ENCODE measurements around the gene NOTCH1.

The NOTCH1 gene

DNA sequence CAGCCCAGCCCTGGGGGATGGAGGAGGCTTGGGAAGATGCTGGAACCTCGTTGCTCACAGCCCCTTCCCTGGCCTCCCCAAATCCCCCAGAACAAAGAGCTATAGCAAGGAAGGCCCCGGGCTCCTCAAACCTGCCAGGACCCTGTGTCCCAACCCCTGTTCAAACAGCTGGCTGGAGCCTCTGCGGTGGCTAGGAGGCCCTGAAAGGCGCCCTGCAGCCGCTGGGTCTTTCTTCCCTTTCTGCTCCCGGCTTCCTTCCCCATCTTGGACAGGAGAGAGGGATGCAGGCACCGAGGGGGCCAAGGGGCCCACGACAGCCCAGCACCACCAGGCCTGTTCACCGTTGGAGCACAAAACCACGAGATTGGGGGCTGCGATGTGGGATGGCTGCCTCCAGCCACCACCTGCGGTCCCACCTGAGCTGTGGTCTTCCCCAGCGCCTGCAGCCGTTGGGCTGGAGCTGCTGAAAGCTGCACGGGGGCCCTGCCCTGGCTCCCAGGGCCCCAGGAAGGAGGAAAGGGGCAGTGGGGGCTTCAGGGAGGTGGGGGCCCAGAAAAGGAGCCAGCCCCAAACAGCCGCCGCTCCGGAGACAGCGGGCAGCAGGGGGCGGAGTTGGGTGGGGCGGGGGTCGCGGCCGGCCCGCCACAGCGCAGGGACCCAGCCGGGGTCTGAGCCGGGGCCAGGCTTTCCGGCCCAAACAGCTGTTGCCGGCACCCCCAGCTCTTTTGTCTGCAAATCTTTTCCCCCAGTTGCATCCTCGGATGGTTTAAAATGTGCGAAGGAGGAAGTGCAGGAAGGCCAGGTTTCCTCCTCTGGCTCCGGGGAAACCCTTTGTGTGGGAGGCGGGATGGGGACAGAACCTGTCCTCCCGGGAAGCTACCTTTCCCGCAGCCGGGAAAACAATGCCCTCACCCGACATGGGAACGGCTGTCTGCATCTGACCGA lies 16.1 kb downstream of the NOTCH1 start:
- Histone ChIP-seq H3K9me3 (ENCODE audit: control insufficient read depth, low read length) (no peaks in the 10 kb centered on the region), H3K9ac (ENCODE audit: low read length) (no peak overlapping the region), H3K4me3 (ENCODE audit: low read length) (no peak overlapping the region), H3K27me3 (ENCODE audit: control insufficient read depth, insufficient read depth, low read length) (peaks cover 20% of the 10 kb centered on the region), H3K4me1 (ENCODE audit: control insufficient read depth, insufficient read depth, low read length) (peaks cover 66% of the 10 kb centered on the region), H3K36me3 (ENCODE audit: control insufficient read depth, insufficient read depth, low read length) (no peaks in the 10 kb centered on the region)

DNA sequence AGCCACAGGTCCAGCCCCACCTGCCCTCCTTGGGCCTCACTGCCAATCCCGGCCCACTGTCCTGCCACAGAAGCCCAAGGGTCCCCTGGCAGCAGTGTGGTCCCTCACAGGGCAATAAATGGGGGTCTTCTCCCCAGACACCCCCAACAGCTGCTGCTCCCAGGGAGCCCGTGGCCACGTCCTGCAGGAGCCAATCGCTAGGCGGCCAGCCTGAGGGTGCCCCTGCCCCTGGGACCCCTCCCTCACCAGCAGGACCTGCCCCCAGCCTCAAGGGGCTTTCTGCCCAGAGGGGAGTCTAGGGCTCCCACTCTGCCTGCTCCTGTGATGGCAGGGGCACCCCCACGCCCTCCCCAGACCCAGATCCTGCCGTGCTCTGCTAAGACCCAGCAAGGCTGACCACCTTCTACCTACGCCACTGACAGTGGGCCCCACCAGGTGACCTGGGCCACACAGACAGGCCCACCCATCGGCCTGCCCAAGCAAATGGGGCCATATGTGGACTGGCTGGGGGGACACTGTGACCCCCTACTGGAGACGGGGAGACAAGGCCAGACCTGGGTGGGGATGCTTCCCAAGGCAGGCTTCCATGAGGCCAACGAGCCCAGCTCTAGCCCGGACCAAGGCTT lies 17.0 kb downstream of the NOTCH1 start:
- Histone ChIP-seq H3K4me3 (ENCODE audit: low read length) (no peak overlapping the region), H3K27me3 (ENCODE audit: control insufficient read depth, insufficient read depth, low read length) (peaks cover 20% of the 10 kb centered on the region), H3K4me1 (ENCODE audit: control insufficient read depth, insufficient read depth, low read length) (peaks cover 60% of the 10 kb centered on the region), H3K36me3 (ENCODE audit: control insufficient read depth, insufficient read depth, low read length) (no peaks in the 10 kb centered on the region), H3K9me3 (ENCODE audit: control insufficient read depth, low read length) (no peaks in the 10 kb centered on the region), H3K9ac (ENCODE audit: low read length) (no peak overlapping the region)

DNA sequence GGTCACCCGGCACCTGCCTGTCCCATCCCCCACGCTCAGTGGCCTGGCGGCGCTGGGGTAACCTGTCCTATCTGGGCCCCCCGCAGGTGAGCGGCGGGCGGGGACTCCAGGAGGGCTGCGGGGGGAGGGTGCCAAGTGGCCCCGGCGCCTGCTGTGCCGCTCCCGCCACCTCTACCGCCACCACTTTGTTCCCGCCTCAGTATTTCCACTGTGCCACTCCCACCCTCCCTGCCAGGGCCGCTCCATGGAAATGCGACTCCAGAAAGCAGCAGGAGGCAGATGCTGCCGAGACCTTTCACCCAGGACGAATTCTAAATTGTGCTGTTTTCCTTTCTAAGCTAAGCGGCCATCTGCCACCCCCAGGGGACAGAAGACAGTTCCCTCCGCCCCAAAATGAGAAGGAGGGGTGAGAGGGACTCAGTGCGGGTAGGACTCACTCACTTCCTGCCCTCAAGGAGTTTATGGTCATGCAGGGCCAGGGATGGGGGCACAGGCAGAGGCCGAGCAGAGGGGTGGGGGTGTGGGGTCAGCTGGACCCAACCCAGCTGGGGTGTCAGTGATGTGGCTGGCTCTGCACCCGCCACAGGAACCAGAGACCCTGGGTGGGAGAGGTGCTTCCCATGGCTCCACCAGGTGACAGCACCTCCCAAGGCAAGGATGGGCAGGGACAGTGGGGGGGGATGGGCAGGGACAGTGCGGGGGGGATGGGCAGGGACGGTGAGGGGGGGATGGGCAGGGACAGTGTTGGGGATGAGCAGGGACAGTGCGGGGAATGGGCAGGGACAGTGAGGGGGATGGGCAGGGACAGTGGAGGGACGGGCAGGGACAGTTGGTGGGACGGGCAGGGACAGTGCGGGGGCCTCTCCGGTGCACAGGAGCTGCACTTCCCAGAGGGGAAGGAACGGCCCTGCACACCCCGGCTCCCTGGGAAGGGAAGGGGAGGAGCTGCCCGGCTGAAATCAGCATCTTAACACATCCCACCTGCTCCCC lies 17.8 kb downstream of the NOTCH1 start:
- Histone ChIP-seq H3K9me3 (ENCODE audit: control insufficient read depth, low read length) (no peaks in the 10 kb centered on the region), H3K36me3 (ENCODE audit: control insufficient read depth, insufficient read depth, low read length) (no peaks in the 10 kb centered on the region), H3K4me3 (ENCODE audit: low read length) (no peak overlapping the region), H3K27me3 (ENCODE audit: control insufficient read depth, insufficient read depth, low read length) (peaks cover 20% of the 10 kb centered on the region), H3K9ac (ENCODE audit: low read length) (no peak overlapping the region), H3K4me1 (ENCODE audit: control insufficient read depth, insufficient read depth, low read length) (peaks cover 51% of the 10 kb centered on the region)

DNA sequence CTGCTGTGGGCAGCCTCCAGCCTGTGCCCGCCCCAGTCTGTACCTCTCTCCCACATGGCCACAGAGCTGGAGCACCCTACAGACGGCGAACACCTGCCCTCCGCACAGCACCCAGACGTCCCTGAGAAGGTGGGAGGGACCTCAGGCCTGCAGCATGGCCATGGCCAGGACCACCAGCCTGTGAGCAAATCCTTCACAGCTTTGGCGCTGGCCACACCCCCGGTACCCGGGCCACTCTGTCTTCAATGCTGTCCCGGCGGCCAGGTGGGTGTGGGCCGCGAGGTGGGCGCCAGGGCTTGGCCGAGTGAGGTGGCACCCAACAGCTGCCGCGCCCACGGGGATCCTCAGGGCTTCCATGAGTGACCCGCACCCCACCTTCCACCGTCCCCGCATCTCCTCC lies 18.7 kb downstream of the NOTCH1 start:
- Histone ChIP-seq H3K9ac (ENCODE audit: low read length) (no peak overlapping the region), H3K36me3 (ENCODE audit: control insufficient read depth, insufficient read depth, low read length) (no peaks in the 10 kb centered on the region), H3K9me3 (ENCODE audit: control insufficient read depth, low read length) (no peaks in the 10 kb centered on the region), H3K27me3 (ENCODE audit: control insufficient read depth, insufficient read depth, low read length) (peaks cover 18% of the 10 kb centered on the region), H3K4me3 (ENCODE audit: low read length) (no peak overlapping the region), H3K4me1 (ENCODE audit: control insufficient read depth, insufficient read depth, low read length) (peaks cover 43% of the 10 kb centered on the region)

DNA sequence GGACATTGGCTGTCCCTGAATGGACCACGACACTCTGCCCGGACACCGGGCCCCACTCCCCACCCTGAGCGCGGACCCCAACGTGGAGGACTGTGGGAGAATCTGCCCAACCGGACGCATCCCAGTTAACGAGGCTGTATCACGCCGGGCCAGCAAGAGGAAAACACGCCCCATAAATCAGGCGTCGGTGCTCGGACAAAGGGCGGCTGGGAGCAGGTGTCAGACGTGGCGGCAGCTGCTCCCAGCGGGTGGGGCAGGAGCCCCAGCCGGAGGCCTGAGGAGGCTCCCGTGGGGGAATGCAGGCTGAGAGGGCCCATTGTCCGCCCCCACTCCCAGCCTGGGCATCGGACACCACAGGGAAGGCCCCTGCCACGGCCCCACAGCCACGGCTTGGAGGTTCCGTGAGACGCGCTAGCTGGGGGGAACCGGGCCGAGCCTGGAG lies 19.2 kb downstream of the NOTCH1 start:
- Histone ChIP-seq H3K4me1 (ENCODE audit: control insufficient read depth, insufficient read depth, low read length) (peaks cover 38% of the 10 kb centered on the region), H3K9ac (ENCODE audit: low read length) (no peak overlapping the region), H3K27me3 (ENCODE audit: control insufficient read depth, insufficient read depth, low read length) (peaks cover 17% of the 10 kb centered on the region), H3K36me3 (ENCODE audit: control insufficient read depth, insufficient read depth, low read length) (no peaks in the 10 kb centered on the region), H3K9me3 (ENCODE audit: control insufficient read depth, low read length) (no peaks in the 10 kb centered on the region), H3K4me3 (ENCODE audit: low read length) (no peak overlapping the region)

DNA sequence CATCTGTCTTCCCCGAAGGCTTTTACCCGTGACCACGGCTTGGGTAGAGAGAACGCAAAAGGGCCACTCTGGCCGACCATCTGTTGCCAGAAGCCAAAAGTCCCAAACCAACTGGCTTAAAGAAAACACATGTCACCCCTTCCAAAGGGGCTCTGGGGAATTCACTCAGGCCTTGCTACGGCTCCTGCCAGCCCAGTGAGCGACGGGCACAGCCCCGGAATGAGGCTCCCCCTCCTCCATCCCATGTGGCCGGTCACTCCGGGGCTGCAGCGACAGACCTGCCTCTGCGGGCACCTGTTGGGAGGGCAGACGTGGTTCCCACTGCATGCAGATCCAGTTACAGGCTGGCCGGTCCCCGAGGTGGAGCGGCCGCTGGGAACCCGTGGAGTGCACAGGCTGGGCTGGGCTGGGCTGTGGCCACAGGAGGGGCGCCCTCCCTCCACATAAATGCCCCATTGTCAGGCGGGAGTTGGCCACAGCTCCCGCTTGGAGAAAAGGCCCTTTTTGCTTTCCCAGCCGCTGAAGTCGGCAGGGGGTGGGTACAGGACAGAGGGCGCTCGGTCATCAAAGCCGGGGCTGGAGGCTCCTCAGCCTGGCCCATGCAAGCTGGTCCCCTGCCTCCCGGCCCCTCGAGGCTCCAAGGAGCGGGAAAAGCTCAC lies 19.9 kb downstream of the NOTCH1 start:
- Histone ChIP-seq H3K27me3 (ENCODE audit: control insufficient read depth, insufficient read depth, low read length) (peaks cover 17% of the 10 kb centered on the region), H3K36me3 (ENCODE audit: control insufficient read depth, insufficient read depth, low read length) (no peaks in the 10 kb centered on the region), H3K4me1 (ENCODE audit: control insufficient read depth, insufficient read depth, low read length) (peaks cover 37% of the 10 kb centered on the region), H3K9me3 (ENCODE audit: control insufficient read depth, low read length) (no peaks in the 10 kb centered on the region), H3K9ac (ENCODE audit: low read length) (no peak overlapping the region), H3K4me3 (ENCODE audit: low read length) (no peak overlapping the region)

DNA sequence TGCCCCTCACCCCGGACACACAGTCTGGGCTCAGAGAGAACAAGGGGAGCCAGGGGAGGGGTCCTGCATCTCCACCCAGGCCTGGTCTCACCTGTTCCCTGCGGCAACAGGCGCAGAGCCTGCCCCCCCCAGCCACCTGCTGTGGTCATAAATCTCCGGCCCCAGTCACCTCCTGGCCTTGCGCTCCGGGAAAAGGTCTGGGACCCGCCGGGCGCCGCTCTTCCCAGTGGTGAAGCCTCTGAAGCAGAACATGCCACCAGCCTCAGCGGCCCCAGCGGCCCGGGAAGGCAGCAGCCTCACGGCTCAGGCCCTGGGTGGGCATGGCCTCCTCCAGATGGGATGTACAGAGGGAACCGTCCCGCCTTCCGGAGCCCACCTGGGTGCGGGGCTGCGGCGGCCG lies 20.6 kb downstream of the NOTCH1 start:
- Histone ChIP-seq H3K4me1 (ENCODE audit: control insufficient read depth, insufficient read depth, low read length) (peaks cover 36% of the 10 kb centered on the region), H3K9ac (ENCODE audit: low read length) (no peak overlapping the region), H3K27me3 (ENCODE audit: control insufficient read depth, insufficient read depth, low read length) (peaks cover 17% of the 10 kb centered on the region), H3K9me3 (ENCODE audit: control insufficient read depth, low read length) (no peaks in the 10 kb centered on the region), H3K4me3 (ENCODE audit: low read length) (no peak overlapping the region), H3K36me3 (ENCODE audit: control insufficient read depth, insufficient read depth, low read length) (no peaks in the 10 kb centered on the region)

DNA sequence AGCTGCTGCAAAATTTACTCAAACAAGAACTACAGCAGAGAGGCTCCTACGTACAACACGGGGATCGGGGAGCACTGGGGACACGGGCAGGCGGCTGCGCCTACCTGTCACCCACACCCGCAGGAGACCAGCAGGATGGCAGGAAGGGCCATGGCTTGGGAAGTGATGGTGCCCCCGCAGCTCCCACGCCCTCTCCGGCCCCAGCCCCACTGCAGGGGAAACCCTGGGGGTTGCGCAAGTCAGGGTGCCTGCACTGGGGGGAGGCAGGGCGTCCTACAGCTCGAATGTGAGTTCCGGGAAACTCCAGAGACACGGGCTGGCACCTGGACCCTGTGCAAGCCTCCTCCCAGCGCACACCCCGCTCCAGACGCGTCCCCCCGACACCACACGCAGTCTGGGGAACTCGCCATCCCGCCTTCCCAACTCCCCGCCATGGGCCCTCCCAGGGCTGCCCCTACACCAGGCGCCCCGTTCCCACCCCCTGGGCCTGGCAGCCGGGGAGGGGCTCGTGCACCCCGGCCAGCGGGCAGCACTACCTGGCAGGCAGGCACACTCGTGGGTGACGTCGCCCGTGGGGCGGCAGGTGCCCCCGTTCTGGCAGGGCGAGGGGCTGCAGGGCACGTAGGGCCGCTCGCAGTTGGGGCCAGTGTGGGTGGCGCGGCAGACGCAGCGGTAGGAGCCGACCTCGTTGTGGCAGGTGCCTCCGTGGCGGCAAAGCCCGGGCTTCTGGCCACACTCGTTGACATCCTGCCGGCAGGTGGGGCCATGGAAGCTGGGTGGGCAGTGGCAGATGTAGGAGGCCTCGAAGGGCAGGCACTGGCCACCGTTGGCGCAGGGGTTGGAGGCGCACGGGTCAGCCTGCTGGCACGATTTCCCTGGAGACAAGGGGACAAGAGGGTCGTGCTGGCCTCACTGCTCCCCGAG lies 23.3 kb downstream of the NOTCH1 start:
- Histone ChIP-seq H3K27me3 (ENCODE audit: control insufficient read depth, insufficient read depth, low read length) (peaks cover 17% of the 10 kb centered on the region), H3K9me3 (ENCODE audit: control insufficient read depth, low read length) (no peaks in the 10 kb centered on the region), H3K4me3 (ENCODE audit: low read length) (no peak overlapping the region), H3K36me3 (ENCODE audit: control insufficient read depth, insufficient read depth, low read length) (no peaks in the 10 kb centered on the region), H3K9ac (ENCODE audit: low read length) (no peak overlapping the region), H3K4me1 (ENCODE audit: control insufficient read depth, insufficient read depth, low read length) (peaks cover 32% of the 10 kb centered on the region)

DNA sequence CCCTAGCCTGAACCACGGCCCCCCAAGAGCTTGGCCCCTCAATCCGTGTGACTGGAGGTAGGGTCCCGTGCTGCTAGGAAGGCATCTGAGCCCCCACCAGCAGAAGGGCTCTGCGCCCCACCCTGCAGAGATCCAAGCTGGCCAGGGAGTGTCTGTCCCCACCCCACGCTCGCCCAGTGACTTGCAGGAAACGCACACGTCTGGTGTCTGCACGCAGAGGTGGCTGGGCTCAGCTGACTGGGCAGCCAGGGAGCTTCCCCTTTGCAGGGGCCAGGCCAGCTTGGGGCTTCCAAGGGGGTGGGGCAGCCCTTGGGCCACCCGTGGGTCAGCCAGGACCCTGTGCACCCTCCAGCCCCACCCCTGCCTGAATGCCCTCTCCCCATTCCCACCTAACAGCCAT lies 24.3 kb downstream of the NOTCH1 start:
- H3K4me1 ChIP-seq (ENCODE audit: control insufficient read depth, insufficient read depth, low read length) = peaks cover 22% of the 10 kb centered on the region
- H3K27me3 ChIP-seq (ENCODE audit: control insufficient read depth, insufficient read depth, low read length) = peaks cover 9% of the 10 kb centered on the region
- H3K9ac ChIP-seq (ENCODE audit: low read length) = no peak overlapping the region
- H3K4me3 ChIP-seq (ENCODE audit: low read length) = no peak overlapping the region
- no peaks in the 10 kb centered on the region for H3K36me3 ChIP-seq (ENCODE audit: control insufficient read depth, insufficient read depth, low read length)
- no peaks in the 10 kb centered on the region for H3K9me3 ChIP-seq (ENCODE audit: control insufficient read depth, low read length)

DNA sequence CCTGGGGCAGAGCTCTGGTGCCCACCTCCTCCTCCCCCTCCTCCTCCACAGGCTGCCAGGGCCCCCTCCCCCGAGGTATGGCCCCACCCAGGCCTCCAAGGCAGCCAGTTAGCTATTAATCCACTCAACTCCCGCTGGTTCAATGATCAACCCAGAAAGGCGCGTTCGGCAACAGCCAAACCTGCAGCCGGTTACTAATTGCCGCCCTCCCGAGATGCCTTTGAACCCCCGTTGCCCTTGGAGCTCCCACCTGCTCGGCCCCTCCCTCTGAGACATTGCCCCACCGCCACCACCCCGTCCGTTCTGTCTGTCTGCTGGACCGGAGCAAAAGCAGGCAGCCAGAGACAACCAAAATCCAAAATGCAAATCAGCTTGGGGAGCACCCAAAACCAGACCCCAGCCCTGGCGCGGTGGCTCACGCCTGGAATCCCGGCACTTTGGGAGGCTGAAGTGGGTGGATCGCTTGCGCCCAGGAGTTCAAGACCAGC lies 25.8 kb downstream of the NOTCH1 start:
- no peak overlapping the region for H3K4me3 ChIP-seq (ENCODE audit: low read length)

More for the DNA sequence above, 25.8 kb downstream of the NOTCH1 start:
- Histone ChIP-seq H3K9me3 (ENCODE audit: control insufficient read depth, low read length) (no peaks in the 10 kb centered on the region), H3K27me3 (ENCODE audit: control insufficient read depth, insufficient read depth, low read length) (no peaks in the 10 kb centered on the region), H3K9ac (ENCODE audit: low read length) (no peak overlapping the region), H3K4me1 (ENCODE audit: control insufficient read depth, insufficient read depth, low read length) (peaks cover 11% of the 10 kb centered on the region), H3K36me3 (ENCODE audit: control insufficient read depth, insufficient read depth, low read length) (no peaks in the 10 kb centered on the region)
